IPS-NIHi7 (cell line): ENCODE measurements around the gene CANT1.
A peak's percentile ranks its signal among the peaks of the same experiment; 100 is the strongest.
"Not testable (repeated sequence)": the region's sequence is repeated elsewhere in the genome, so short reads cannot be mapped to it uniquely, and the experiment has no call there.

Experiments used
- DNase-seq: peaks from one replicate; pipeline ENCODE4 v3.0.0; 2012; ENCODE audit warnings: mixed read lengths; ENCODE audit errors: extremely low spot score

Gene CANT1

GRCh38 chr17:79027274-79027924 is 17.8 kb upstream of the CANT1 start:
- DNase-seq: no peak

- DNase-seq: no peak
Observed at GRCh38 chr17:79026376-79027273, 17.1 kb upstream of the CANT1 start.

- no peak for DNase-seq
Observed at GRCh38 chr17:79024901-79025737, 15.6 kb upstream of the CANT1 start.

- DNase-seq: peak; percentile 81
Observed at GRCh38 chr17:79023886-79024771, 14.6 kb upstream of the CANT1 start, which contains the start of gene C1QTNF1. Gene C1QTNF1 (plus strand): TSS chr17:79024169. CDS start chr17:79043969, 19,800 bp downstream.

GRCh38 chr17:79023180-79023705 is 13.7 kb upstream of the CANT1 start:
- DNase-seq: no peak

- DNase-seq: no peak
Observed at GRCh38 chr17:79022507-79022991, 13.0 kb upstream of the CANT1 start.

GRCh38 chr17:79021929-79022328 is 12.4 kb upstream of the CANT1 start:
- DNase-seq: not testable (repeated sequence)

- no peak for DNase-seq
Observed at GRCh38 chr17:79020631-79021301, 11.2 kb upstream of the CANT1 start.

GRCh38 chr17:79019632-79020584 is 10.3 kb upstream of the CANT1 start:
- no peak for DNase-seq

GRCh38 chr17:79019261-79019631 is 9.7 kb upstream of the CANT1 start:
- DNase-seq: no peak

- no peak for DNase-seq
Observed at GRCh38 chr17:79018370-79018695, 8.8 kb upstream of the CANT1 start.

- DNase-seq: no peak
Observed at GRCh38 chr17:79017546-79018369, 8.2 kb upstream of the CANT1 start.

GRCh38 chr17:79014158-79014758 is 4.7 kb upstream of the CANT1 start:
- DNase-seq: no peak

- no peak for DNase-seq
Observed at GRCh38 chr17:79012563-79013134, 3.1 kb upstream of the CANT1 start.

GRCh38 chr17:79011451-79012147 is 2.0 kb upstream of the CANT1 start:
- DNase-seq: no peak

- no peak for DNase-seq
Observed at GRCh38 chr17:79010304-79010646, 711 bp upstream of the CANT1 start.
